ENCODE results near the gene DPH3. TPM values are rescaled to one million over a fixed set of nuclear protein-coding genes. Genes with fewer than 3 reads are reported as not detected.

DPH3 gene
- total and polyA plus RNA-seq, 9 of the 15 experiments (the other 6 are each of a cell fraction or from before 2014, with no cell fraction given): 15.9 to 131 (median 38.7) TPM

DNA sequence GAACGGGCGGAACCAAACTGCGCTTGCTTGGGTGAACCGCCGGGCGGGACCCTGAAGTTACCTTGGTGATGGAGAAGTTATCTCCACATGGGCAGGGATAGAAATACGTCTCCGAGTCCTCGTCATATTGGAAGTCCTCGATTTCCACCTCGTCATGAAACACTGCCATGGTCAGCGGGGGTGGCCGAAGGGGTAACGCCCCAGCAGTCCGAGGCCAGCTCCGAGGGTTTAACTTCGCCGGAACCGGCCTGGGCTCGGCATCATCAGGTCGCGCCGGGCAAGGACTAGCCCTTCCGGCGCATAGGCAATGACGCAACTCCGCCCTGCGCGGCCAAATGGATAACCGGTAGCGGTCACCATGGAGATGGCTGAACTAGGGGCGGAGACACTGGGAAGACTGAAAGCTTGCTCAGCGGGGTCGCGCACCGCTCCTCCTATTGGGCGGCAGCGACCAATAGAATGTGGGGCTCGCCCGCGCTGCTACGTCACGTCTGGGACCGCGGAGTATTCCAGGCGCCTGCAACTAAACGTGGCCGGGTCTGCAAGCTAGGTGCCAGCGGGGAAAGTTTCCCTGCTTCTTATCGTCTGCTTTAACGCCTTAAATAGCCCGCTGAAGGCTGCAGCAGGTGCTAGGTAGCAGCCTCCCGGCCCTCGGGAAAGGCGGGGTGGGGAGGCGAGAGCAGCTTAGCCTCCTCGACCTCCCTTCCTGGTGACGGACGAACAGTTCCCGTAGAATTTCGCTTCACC, at the start of gene DPH3, which contains the start of gene OXNAD1 (continued):
- TF ChIP-seq ZNF224 (CRISPR knock-in tag; IDR thresholded peaks at IDR 0.05) (0 out of 2 replicates have a peak, but pooled peaks have one; percentile 77), XRCC4 (IDR thresholded peaks at IDR 0.05; ENCODE audit: extremely low read depth, insufficient read depth, insufficient read length) (no peak), E2F3 (CRISPR knock-in tag; IDR thresholded peaks at IDR 0.05) (peak; percentile 64), KLF13 (tag; IDR thresholded peaks at IDR 0.05; ENCODE audit: borderline replicate concordance, low read depth) (peak; percentile 7; the same call in 1 of the 2 replicates), HDAC8 (tag; IDR thresholded peaks at IDR 0.05) (no peak), ZFP36 (IDR thresholded peaks at IDR 0.05; ENCODE audit: low read depth, low read length, partially characterized antibody) (peak; percentile 3), CHCHD3 (CRISPR knock-in tag; IDR thresholded peaks at IDR 0.05) (no peak), HDAC3 (IDR thresholded peaks at IDR 0.05; ENCODE audit: borderline replicate concordance, partially characterized antibody) (no peak), JUND (IDR thresholded peaks at IDR 0.05; ENCODE audit: borderline replicate concordance, low read depth, low read length) (peak; percentile 71), JUND (tag; IDR thresholded peaks at IDR 0.05; ENCODE audit: borderline replicate concordance, low read depth, low read length) (peak; percentile 66; the same call in 2 of the 3 replicates), ZNF444 (CRISPR knock-in tag; IDR thresholded peaks at IDR 0.05) (no peak), EGR1 (conservative IDR thresholded peaks at IDR 0.05) (peak; percentile 87), ZNF197 (CRISPR knock-in tag; IDR thresholded peaks at IDR 0.05; ENCODE audit: low read depth) (no peak), SMARCE1 (IDR thresholded peaks at IDR 0.05) (no peak), ZFPM2 (CRISPR knock-in tag; IDR thresholded peaks at IDR 0.05) (no peak), ARNT (IDR thresholded peaks at IDR 0.05) (0 out of 4 replicates have a peak, but pooled peaks of 1 of the 2 experiments have one; percentile 50), TFAM (CRISPR knock-in tag; conservative IDR thresholded peaks at IDR 0.05) (no peak), PTBP1 (IDR thresholded peaks at IDR 0.05; ENCODE audit: low read depth, low read length) (no peak)
- TF ChIP-seq, protein P1, sequence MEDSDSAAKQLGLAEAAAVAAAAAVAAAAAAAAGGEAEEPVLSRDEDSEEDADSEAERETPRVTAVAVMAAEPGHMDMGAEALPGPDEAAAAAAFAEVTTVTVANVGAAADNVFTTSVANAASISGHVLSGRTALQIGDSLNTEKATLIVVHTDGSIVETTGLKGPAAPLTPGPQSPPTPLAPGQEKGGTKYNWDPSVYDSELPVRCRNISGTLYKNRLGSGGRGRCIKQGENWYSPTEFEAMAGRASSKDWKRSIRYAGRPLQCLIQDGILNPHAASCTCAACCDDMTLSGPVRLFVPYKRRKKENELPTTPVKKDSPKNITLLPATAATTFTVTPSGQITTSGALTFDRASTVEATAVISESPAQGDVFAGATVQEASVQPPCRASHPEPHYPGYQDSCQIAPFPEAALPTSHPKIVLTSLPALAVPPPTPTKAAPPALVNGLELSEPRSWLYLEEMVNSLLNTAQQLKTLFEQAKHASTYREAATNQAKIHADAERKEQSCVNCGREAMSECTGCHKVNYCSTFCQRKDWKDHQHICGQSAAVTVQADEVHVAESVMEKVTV (CRISPR knock-in tag; IDR thresholded peaks at IDR 0.05): peak; percentile 33; the same call in 1 of the 2 replicates
- TF ChIP-seq, protein P2, sequence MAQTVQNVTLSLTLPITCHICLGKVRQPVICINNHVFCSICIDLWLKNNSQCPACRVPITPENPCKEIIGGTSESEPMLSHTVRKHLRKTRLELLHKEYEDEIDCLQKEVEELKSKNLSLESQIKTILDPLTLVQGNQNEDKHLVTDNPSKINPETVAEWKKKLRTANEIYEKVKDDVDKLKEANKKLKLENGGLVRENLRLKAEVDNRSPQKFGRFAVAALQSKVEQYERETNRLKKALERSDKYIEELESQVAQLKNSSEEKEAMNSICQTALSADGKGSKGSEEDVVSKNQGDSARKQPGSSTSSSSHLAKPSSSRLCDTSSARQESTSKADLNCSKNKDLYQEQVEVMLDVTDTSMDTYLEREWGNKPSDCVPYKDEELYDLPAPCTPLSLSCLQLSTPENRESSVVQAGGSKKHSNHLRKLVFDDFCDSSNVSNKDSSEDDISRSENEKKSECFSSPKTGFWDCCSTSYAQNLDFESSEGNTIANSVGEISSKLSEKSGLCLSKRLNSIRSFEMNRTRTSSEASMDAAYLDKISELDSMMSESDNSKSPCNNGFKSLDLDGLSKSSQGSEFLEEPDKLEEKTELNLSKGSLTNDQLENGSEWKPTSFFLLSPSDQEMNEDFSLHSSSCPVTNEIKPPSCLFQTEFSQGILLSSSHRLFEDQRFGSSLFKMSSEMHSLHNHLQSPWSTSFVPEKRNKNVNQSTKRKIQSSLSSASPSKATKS (CRISPR knock-in tag; IDR thresholded peaks at IDR 0.05): no peak
- TF ChIP-seq, protein P3, sequence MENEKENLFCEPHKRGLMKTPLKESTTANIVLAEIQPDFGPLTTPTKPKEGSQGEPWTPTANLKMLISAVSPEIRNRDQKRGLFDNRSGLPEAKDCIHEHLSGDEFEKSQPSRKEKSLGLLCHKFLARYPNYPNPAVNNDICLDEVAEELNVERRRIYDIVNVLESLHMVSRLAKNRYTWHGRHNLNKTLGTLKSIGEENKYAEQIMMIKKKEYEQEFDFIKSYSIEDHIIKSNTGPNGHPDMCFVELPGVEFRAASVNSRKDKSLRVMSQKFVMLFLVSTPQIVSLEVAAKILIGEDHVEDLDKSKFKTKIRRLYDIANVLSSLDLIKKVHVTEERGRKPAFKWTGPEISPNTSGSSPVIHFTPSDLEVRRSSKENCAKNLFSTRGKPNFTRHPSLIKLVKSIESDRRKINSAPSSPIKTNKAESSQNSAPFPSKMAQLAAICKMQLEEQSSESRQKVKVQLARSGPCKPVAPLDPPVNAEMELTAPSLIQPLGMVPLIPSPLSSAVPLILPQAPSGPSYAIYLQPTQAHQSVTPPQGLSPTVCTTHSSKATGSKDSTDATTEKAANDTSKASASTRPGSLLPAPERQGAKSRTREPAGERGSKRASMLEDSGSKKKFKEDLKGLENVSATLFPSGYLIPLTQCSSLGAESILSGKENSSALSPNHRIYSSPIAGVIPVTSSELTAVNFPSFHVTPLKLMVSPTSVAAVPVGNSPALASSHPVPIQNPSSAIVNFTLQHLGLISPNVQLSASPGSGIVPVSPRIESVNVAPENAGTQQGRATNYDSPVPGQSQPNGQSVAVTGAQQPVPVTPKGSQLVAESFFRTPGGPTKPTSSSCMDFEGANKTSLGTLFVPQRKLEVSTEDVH (IDR thresholded peaks at IDR 0.05; ENCODE audit: low read depth, partially characterized antibody): peak; percentile 97
- TF ChIP-seq, protein P4, sequence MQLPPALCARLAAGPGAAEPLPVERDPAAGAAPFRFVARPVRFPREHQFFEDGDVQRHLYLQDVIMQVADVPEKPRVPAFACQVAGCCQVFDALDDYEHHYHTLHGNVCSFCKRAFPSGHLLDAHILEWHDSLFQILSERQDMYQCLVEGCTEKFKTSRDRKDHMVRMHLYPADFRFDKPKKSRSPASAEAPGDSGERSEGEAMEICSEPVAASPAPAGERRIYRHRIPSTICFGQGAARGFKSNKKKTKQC (CRISPR knock-in tag; IDR thresholded peaks at IDR 0.05): no peak; the same call in 1 of the 2 replicates

All from K562 (cell line).